Erythroblast (primary cell): ENCODE measurements around the gene GPATCH11.

ENCODE experiments used
- GATA1 ChIP-seq: IDR thresholded peaks from 2 replicates; pipeline ENCODE4 v1.6.1; 2011; ENCODE audit warnings: low read depth, mild to moderate bottlenecking, control low read depth, low read length, moderate library complexity
- POLR2A ChIP-seq: IDR thresholded peaks from 2 replicates; pipeline ENCODE4 v1.6.1; 2011; ENCODE audit warnings: mild to moderate bottlenecking, low read length

DNA sequence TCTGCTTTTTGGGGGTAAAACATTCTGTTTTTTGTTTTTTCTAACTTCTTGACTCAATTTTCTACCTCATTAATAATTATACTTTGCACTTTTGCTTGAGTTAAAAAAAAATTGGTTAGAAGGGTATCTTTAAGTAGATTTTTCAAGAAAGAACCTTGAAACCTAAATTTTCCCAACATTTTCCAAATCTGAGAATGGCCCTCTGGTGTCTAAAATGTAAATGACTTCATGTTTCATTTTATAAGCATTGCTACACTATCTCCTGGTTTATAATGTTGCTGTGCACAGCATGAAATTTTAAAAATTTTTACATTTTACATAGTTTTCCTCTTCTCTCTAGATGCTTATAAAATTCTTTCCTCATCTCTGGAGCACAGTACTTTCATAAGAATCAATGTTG, 58.2 kb downstream of the GPATCH11 start:
- TF ChIP-seq POLR2A, result no peak
- TF ChIP-seq GATA1, result no peak
